GM18861 (cell line): ENCODE measurements around the gene SEMA4A.
"Not testable (repeated sequence)": the region's sequence is repeated elsewhere in the genome, so short reads cannot be mapped to it uniquely, and the experiment has no call there.

ENCODE experiments used
- ATAC-seq: cut with Tn5 transposase; IDR thresholded peaks from one replicate; pipeline ENCODE4 v1.9.1; 2021; ENCODE audit not compliant: unreplicated experiment

Gene SEMA4A

DNA sequence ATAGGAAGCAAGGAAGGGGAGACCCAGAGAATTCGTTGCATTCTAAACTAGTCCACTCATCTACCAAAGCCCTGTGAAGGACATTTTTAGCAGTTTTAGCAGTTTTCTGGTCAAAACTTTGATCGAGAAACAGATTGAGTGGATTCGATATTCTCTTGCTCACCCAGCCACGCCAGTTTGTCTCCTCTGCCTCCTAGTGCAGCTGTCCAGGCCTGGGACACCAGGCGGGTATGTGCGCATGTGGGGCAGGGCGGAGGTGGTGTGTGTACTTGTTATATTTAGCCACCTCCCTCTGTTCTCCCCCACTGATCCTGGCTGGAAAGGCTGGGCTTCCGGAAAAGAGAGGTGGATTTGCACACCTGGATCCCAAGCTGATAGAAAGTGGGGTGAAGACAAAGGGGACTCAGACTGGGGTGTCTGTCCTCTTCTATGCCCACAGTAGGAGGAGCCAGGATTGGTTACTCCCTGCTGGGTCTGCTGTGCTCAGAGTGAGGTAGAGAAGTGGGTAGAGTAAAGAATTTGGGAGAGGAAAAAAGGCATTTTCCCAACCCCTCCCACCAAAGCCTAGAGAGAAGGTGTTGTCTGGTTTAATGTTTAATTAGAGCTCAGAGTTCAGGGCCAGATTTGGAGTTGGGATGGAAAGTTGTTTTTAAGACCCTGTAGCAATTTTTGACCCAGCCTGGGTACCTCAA is 35.1 kb upstream of the SEMA4A start:
- no peak for ATAC-seq

DNA sequence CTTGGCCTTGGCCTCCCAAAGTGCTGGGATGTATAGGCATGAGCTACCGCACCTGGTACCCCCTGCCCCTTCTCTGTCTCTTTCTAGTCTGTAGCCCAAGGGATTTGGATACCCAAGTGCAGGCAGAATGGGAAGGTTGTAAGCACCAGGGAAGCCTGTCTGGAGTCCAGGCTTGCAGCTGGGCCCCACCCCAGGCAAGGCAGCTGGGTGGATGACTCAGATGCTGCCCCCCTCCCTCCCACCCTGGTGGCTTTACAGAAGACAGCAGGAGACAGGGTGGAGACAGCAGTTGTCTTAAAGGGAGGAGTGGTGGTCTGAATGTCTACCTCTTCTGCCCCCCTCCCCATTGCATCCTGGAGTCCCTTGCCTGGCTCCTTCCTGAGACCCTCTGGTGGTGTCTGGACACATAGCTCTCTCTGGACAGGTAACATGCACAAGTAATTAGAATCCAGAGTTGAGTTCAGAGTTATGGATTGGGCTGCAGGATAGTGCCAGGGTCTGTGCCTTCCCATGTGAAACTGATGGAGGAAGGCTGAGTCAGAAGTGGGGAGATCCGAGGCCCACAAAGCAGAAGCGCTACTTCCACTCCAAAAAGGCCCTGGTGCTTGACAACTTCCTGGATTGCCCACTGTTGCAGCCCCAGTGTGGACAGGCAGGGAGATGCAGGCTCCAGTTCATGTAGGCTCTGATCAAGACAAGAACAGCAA is 33.7 kb upstream of the SEMA4A start:
- ATAC-seq: no peak

DNA sequence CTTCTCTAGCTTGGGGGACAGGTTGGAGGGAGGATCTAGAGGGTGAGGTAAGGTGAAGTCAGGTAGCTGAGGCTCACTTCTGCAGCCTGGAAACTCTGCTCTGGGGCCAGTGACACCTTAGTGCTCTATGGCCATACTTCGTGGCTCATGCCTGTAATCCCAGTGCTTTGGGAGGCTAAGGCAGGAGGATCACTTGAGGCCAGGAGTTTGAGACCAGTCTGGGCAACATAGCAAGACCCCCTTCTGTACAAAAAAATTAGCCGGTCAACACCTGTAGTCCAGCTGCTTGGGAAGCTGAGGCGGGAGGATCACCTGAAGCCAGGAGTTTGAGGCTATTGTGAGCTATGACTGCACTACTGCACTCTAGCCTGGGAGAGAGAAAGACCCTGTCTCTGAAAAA is 33.1 kb upstream of the SEMA4A start:
- ATAC-seq: no peak

DNA sequence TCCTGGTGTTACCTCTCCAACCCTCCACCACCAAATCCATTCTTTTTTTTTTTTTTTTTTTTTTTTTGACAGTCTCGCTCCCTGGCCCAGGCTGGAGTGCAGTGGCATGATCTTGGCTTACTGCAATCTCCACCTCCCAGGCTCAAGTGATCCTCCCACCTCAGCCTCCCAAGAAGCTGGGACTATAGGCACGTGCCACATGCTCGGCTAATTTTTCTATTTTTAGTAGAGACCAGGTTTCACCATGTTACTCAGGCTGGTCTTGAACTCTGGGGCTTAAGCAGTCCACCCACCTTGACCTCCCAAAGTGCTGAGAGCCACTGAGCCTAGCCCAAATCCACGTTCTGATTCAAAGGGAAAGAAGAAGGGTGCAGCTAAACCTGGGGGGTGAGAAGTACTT is 32.4 kb upstream of the SEMA4A start:
- not testable (repeated sequence) for ATAC-seq

DNA sequence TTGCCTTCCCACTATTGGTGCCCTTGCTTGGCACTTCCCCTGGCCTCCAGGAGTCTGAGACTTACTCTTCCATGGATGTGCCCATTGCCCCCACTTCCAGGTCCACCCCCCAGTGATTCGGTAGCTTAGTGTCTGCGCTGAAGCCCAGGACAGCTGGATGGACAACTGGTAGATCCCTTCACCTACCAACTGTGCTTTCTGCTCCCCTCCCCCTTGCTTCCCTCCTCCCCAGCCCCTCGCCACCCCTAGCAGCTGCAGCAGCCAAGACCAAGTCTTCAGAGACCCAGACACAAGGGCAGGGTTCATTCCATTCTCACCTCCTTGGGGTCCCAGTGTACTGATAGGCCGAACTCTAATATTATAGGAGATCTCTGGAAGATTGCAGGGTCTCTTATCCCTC is 31.9 kb upstream of the SEMA4A start:
- ATAC-seq: no peak

DNA sequence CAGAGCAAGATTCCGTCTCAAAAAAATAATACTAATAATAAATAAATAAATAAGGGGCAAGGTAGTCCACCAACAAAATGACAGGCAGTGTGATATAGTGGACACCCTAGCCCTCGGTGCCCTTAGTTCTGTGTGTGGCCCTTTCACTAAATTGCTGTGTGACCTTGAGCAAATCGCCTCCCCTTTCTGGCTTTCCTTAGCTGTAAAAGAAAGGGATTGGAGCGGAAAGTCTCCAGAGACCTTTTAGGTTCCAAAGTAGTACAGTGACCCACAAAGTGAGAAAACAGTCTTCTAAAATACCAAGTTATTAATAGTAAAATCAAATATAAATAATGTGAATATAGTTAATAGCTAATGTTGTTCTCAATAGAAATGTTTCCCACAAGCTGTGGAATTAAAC is 31.3 kb upstream of the SEMA4A start:
- ATAC-seq: no peak

DNA sequence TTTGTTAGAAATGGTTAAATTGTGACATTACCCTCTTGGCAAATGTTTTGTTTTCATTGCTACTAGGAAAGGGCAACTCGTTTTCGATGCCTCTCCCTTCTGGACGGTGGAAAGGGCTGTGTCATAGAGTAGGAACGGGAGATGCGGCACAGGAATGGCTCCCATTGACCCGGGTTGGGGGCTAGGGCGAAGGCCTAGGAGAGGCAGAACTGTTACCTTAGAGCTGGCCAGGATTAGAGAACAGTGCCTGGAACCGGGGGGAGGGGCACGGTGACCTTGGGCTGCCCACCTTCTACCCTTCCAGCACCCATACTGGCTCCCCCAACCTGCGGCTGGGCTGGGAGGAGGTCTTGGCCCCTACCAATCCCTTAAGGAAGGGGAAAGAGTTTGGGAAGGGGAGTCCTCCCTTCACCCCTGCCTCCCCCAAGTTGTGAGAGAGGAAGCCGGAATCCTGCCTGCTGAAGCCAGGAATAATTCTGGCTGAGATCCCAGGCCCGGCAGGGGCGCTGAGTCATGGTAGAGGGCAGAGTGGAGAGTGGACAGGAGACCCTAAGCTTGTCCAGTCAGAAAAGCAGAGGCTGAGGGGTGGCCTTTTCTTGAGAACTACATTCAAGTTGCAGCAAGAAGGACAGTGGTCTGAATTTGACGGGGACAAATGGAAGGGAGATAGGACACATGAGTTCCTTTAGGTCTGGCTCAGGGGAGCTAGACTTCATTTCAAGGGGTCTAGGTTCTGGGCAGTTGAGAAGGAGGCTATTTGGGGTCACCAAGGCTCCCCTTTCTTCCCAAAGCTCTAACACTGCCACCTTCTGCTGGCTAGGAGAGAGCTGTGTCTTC is 30.6 kb upstream of the SEMA4A start:
- no peak for ATAC-seq

DNA sequence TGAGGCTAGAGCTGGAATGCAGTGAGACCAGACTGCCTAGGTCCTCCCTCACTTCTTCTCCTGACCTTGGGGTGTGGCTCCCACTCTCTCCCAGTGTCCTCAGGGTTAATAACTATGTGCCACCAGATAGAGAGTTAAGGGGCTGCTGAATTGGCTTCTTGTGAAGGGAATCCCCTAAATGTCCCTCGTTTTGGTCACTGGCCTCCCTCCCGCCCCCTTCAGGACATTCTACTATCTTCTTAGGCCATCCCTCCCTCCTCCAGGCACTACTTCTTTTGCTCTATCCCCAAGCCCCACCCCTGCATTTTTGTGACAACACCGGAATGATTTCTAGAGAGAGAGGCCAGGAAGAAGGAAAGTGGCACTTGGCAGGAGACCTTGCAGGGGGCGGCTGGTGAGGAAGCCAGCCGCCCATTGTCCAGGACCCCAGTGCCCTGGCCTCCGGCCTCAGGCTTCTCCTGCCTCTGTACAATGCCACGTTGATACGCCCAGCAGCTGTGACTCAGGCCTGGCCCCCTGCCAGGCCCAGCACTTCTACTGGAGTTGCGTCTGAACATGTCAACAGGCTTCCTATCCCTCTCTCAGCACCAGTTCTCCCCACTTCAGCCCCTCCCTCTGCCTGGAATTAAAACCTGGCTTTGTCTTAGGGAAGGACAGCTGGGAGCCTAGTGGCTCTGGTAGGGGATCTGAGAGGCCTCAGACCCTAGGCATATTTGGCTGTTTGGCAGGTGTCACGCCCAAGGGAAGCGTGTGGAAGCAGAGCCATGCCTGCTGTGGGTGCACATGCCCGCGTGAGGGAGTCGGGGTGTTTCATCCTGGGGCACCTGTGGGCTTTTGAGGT is 29.8 kb upstream of the SEMA4A start:
- no peak for ATAC-seq

DNA sequence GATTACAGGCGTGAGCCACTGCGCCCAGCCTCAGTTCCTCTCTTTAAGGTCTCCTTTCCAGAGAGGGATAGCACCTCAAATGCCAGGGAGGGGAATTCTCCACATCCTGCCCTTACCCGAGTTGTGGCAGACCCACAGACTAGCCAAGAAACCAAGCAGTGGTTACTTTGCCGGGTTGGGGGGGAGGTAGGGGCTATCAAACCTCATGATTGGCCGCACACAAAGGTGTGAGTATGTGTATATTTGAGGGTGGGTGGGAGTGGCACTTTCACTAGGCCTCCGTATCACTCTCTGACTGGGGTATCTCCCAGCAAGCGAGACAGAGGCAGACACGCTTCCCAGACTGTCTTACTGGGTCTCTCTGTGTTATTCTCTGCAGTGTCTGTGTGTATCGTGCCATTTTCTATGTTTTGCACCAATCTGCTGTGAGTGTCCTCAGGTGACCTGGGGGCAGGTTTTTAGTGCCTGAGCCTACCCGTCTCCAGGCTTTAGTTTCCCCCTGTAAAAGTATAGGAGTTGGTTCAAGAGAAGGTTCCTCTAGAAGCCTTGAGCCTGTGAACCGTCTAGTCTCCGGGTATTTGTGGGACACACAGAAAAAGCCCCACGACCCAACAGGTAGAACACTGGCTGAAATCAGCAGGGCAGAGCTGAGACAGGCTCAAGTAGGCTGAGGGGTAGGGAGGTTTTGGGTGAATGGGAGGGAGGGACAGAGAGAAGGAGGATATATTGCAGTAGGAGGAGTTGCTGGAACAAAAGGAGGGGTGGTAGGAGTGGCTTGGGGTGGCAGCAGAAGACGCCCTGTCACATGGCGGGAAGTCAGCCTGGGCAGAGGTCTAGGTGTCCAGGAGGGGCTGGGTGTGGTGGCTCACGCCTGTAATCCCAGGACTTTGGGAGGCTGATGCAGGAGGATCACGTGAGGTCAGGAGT is 28.6 kb upstream of the SEMA4A start:
- ATAC-seq: no peak

DNA sequence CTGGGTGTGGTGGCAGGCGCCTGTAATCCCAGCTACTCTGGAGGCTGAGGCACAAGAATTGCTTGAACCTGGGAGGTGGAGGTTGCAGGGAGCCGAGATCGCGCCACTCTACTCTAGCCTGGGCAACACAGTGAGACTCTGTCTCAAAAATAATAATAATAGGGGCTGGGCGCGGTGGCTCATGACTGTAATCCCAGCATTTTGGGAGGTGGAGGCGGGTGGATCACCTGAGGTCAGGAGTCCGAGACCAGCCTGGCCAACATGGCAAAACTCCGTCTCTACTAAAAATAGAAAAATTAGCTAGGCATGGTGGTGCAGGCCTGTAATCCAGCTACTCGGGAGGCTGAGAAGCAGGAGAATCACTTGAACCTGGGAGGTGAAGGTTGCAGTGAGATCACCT is 27.8 kb upstream of the SEMA4A start:
- not testable (repeated sequence) for ATAC-seq

DNA sequence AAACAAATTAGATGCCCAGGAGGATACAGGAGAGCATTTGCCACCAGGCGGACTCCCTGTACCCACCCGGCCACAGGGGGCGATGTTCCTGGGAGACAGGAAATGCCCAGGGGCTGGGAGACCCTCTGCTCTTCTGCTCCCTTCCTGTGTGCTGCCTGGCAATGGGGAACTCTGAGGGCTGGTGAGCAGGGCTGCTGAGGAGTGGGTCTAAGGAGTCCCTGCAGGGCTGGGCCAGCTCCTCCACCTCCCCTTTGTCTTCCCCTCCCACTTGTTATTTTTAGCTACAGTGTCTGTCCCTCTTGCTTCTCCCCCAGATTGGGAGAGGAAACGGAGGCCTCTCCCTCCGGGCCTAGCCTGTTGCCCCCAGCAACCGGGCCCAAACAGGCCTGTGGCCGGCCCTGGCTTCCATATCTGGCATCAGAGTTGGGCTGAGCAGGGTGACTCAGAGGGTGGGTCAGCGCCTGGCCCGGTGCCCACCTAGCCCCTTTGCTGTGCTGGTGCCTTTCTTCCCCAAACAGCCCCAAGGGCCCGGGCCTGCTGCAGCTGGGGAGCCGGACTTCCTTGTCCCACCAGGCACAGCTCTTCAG is 27.2 kb upstream of the SEMA4A start:
- peak; percentile 26 for ATAC-seq

DNA sequence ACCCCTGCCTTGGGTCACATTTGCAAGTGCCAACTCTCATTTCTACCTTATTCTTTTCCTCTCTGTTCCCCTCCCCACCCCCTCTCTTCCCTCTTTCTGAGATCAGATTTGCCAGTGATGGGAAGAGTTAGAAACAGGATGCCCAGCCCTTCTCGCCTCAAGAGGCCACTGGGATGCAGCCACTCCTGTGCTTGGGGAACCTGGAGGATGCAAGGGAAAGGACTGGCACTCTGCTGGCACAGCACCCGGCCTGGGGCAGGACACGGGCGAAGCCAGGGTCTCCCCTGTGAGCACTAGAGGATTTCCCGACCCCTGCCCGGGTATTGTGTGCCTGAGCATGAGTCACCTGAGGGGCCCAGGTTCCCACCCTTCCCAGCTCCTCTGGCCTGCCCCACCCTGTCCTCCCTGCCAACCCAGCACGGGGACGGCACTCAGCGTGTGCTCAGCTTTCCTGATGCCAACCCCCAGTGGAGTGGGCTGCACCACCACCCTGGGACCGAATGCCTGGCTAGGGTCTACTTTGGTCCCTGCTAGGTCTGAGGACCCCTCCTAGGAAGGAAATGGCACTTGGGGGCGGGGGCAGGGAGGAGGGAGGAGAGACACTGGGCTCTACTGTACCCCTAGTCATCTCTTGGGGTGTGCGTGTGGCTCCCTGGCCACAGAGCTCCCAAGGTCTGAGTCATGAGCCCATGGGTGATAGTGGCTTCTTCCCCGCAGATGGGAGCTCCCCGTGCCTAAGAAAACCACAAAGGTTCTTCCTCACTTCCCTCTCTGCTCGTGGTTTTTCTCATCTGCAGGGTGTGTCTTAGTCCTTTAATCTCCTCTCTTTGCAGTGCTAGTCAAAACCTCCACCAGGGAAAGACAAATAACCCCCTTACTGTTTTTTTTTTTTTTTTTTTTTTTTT is 26.5 kb upstream of the SEMA4A start:
- peak; percentile 37 for ATAC-seq

DNA sequence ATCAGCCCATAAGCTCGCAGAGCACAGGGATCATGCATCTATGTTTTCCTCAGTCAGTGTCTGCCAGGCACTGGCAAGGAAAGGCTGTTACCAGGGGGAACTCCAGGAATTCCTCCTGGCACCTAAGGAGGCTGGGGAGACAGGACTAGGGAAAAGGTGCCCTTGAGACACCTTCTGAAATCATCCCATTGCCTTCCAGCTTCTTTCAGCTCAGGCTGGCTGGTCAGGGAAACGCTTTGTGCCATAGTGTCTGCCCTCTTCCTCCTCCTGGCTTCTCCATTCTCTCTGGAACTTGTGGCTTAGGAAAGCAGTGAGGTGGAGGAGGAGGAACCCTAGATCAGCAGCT is 25.1 kb upstream of the SEMA4A start:
- ATAC-seq: no peak

DNA sequence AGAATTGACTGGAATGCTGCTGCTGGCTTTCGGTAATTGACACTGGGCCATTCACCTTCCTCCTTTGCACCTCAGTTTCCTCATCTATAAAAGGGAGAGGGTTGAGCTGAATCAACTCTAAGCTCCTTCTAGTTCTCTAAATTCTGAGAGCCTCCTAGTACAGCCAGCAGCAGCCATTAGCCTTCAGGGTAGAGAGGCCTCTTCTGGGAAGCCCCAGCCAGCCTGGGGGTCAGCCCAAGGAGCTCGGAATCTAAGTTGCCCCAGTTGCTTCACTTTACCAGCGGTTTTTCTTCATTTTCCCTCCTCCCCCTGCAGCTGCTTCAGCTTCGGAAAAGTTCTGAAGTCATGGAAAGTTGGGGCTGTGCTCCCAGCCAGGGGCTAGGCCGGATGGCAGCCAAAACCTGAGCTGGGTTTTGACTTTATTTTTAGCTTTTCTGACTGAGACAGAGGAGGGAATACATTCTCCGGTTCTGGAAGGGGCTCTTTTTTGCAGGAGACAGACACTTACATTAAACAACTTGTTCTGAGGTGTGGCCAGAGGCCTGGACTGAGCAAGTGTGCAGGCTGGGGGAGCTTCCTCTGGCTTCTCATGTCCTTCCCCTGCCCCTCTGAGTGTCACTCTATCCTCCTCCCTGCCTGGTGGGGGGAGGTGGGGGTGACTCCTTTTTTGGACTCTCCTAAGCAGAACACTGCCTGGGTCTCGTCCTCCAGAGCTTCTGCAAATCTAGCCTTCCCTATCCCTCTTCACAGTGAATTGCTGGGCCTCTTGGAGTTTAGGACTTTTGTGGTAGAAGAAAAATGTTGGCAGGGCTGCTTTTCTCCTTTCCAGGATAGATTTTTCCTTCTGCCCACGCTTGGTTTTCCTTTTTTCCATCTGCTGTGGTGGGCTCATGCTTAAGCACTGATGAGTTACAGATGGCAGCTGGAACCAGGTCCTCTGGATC is 24.5 kb upstream of the SEMA4A start:
- ATAC-seq: no peak

DNA sequence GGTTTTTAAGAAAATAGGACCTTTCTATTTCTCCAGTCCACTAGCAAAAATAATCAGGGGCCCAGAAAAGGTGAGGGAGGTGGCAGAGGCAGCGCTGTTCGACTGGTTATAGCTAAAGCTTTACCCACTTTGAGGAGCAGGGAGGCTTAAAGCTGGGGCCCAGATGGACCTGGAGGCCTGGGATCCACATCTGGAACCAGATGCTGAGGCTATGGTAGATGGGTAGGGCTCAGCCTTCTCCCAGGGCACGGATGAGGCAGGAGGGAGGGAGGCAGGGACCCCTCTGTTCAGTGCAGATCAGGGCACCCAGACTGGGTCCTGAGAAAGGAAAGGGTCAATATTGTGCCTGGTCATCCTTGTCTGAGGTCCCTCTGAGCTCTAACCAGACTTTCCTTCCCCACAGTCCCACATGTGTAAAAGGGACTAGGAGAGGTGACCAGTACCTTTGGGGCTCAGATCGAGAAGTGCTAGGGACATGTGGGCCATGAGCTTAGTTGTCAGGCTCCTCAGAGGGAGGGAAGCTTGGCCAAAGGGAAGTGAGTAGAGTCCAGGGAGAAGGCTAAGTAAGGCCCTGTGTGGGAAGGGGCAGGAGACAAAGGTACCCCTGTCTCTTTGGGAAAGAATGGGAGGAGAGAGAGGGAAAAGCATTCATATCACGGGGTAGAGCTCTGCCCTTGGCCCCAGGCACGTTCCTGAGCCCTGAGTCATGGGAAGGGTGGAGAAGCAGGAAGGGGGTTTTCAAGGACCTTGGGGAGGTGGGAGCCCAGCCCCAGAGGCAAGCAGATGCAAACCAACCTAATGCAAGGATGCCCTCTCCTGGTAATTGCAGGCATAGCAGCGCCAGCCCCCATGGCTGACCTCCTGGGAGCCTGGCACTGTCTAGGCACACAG is 23.5 kb upstream of the SEMA4A start:
- ATAC-seq: no peak

DNA sequence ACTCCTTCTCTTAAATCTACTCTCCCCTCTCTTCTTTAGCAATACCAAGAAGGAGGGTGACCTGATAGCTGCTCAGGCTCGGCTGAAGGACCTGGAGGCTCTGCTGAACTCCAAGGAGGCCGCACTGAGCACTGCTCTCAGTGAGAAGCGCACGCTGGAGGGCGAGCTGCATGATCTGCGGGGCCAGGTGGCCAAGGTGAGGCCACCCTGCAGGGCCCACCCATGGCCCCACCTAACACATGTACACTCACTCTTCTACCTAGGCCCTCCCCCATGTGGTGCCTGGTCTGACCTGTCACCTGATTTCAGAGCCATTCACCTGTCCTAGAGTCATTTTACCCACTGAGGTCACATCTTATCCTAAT is 22.8 kb upstream of the SEMA4A start:
- ATAC-seq: no peak
